AG04449 (cell line): ENCODE data around the gene KRT16.

Experiments
- CTCF ChIA-PET: fragments of 350-600 bp; formaldehyde crosslinking; extraction: SDS; loops from one replicate; lab custom pipeline; 2021; ENCODE audit warnings: antibody characterized with exemption; lab: Yijun Ruan, JAX
- POLR2A ChIA-PET: fragments of 400-600, 350-600 bp; formaldehyde crosslinking; extraction: SDS; loops from one replicate; lab custom pipeline; 2020; ENCODE audit warnings: antibody characterized with exemption, inconsistent platforms; lab: Yijun Ruan, JAX
- DNase-seq: peaks from one replicate; pipeline ENCODE4 v3.0.0-alpha.2; 2010; ENCODE audit warnings: low read depth, low spot score
- H3K4me3 ChIP-seq: 2 replicates; pipeline ENCODE4 v1.5.1; 2011; ENCODE audit warnings: low read depth, mild to moderate bottlenecking, control low read depth, low read length
- TF ChIP-seq, protein P1 (sequence below): IDR thresholded peaks from one replicate; pipeline ENCODE4 v1.5.1; 2011; ENCODE audit warnings: mild to moderate bottlenecking, moderate library complexity, low read length, control low read depth, inconsistent platforms; ENCODE audit not compliant: insufficient read depth; ENCODE audit errors: missing control alignments

KRT16 gene

DNA sequence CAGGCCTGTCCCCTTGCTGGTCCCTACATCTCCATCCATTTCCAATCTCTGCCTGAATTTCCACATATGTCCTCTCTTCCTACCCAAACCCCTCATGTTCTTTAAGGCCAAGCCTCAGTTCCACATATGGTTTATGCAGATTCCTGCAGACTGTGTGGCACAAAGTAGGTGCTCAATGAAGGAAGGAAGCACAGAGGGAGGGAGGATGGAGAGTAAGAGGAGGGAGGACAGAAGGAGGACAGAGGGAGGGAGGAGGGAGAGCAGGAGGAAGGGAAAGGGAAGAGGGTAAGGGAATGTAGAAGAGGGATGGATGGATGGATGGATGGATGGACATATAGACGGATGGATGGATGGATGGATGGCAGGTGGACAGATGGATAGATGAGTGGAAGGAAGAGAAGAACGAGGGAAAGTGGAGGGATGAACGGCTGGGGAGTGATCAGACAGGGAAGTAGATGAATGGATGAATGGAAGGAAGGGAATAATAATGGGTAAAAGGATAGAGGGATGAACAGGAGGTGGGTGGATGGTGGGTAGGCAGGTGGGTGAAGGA is 18.1 kb downstream of the KRT16 start:
- no peak for DNase-seq
- ChIA-PET CTCF (interaction anchor here (1.3 to 6.5 kb wide), 4 partner anchors 8 to 54 kb away, joined by 3 to 32 read pairs (median 14); no protein-coding TSS in a partner anchor), POLR2A (no interaction called here)
- no peak overlapping the region for H3K4me3 ChIP-seq
- TF ChIP-seq, protein P1, sequence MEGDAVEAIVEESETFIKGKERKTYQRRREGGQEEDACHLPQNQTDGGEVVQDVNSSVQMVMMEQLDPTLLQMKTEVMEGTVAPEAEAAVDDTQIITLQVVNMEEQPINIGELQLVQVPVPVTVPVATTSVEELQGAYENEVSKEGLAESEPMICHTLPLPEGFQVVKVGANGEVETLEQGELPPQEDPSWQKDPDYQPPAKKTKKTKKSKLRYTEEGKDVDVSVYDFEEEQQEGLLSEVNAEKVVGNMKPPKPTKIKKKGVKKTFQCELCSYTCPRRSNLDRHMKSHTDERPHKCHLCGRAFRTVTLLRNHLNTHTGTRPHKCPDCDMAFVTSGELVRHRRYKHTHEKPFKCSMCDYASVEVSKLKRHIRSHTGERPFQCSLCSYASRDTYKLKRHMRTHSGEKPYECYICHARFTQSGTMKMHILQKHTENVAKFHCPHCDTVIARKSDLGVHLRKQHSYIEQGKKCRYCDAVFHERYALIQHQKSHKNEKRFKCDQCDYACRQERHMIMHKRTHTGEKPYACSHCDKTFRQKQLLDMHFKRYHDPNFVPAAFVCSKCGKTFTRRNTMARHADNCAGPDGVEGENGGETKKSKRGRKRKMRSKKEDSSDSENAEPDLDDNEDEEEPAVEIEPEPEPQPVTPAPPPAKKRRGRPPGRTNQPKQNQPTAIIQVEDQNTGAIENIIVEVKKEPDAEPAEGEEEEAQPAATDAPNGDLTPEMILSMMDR: no peak

DNA sequence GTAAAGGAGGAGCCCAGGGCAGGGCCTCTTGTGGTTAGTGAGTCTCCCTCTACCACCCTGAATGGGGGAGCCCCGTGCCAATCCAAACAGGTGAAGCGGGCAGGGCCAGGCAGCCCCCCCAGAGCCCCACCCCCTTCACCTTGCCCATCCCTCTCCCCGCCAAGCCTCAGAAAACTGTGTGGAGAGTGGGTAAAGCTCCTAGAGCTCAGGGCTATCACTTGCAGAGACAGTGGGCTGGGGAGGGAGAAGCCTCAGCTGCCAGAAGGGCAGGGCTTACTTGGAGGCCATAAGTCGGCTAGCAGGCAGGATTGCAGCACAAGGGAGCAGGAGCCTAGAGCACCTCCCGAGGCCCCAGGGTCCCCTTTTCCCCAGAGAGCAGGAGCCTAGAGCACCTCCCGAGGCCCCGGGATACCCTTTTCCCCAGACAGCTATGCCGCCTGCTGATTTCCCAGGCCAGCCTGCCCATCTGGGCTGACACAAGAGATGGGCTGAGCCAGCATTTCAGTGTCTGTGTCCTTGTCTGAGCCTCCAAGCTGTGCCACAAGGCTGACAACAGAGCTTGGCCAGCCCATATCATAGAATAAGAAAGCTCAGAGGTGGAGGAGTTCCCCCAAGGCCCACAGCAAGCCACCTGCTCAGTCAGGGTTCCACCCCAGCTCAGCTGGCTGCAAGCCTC is 19.1 kb downstream of the KRT16 start:
- TF ChIP-seq, protein P1: no peak
- ChIA-PET POLR2A (no interaction called here), CTCF (interaction anchor here (1.3 to 6.5 kb wide), 5 partner anchors 9 to 55 kb away, joined by 3 to 32 read pairs (median 12); no protein-coding TSS in a partner anchor)
- no peak for DNase-seq
- H3K4me3 ChIP-seq: no peak overlapping the region

DNA sequence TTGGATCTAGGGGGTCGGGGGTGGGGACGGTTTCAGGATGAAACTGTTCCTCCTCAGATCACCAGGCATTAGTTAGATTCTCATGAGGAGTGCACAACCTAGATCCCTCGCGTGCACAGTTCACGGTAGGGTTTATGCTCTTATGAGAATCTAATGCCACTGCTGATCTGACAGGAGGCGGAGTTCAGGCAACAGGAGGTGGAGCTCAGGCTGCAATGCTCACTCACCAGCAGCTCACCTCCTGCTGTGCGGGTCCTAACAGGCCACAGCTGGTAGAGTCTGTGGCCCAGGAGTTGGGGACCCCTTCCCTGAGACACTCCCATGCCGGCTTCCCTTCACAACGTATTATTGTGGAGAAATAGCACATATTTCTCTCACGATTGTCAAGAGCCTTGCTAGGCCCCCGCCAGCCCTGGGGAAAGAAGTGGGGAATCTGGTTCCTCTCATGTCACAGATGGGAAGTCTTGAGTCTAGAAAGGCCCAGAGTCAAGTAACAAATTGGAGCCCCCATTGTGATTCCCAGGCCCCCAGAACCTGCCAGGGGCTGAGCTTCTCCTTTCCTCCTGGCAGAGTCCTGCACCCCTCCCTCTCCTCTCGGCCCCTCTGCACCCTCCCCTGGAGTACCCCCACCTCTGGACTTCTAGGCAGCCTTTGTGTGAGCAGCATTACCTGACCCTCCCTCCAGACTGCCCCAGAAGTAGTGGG is 19.8 kb downstream of the KRT16 start:
- CTCF ChIA-PET: interaction anchor here (1.6 to 6.5 kb wide), 4 partner anchors 11 to 55 kb away, joined by 7 to 32 read pairs (median 18); no protein-coding TSS in a partner anchor
- no peak for DNase-seq
- TF ChIP-seq, protein P1: no peak
- no peak overlapping the region for H3K4me3 ChIP-seq
- POLR2A ChIA-PET: no interaction called here

DNA sequence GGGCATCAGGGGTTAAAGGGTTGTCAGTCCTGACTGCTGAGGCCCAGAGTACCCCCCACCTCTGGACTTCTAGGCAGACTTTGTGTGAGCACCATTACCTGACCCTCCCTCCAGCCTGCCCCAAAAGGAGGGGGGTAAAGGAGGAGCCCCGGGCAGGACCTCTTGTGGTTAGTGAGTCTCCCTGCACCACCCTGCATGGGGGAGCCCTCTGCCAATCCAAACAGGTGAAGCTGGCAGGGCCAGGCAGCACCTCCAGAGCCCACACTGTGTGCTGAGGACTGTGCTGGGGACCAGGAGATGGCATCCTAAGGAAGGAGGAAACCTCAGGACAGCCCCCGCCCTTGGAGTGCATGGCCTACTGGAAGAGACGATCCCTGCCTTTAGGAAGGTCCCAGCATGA is 23.3 kb downstream of the KRT16 start:
- POLR2A ChIA-PET: no interaction called here

DNA sequence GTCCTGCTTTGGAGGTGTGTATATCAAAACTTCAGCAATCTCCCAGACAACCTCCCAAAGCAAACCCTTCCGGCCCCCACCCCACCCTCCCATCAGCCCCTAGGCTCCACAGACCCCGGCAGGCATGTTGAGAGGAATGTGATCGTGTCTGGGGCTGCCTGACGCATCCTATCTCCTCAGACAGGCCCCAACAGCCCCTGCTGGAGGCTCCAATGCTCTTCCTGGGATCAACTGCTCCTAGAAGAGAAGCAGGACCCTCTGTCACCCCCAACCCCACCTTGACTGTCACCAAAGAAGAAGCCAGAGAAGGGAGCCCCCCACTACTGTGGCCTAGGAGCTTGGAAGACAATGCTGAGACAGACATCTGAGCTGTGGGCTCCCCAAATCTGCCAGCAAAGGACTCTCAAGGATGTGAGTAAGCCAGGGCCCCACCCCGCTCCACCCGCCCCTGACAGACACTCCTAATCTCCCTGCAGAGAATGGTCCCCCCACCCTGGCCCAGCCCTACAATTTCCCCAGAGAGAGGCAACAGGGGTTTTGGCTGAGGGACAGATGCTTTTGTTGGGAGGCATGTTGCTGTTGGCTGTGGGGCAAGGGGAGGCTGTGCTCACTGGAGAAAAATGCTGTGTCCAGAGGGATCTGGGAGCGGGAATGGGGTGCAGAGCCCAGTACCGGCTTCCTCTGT is 24.3 kb downstream of the KRT16 start:
- TF ChIP-seq, protein P1: no peak
- no peak overlapping the region for H3K4me3 ChIP-seq
- CTCF ChIA-PET: interaction anchor here (0.7 kb wide), 1 partner anchor 60 kb away, joined by 4 read pairs; no protein-coding TSS in a partner anchor
- no peak for DNase-seq
- POLR2A ChIA-PET: no interaction called here

More for the DNA sequence above, 23.3 kb downstream of the KRT16 start:
- DNase-seq: no peak
- TF ChIP-seq, protein P1: no peak
- CTCF ChIA-PET: no interaction called here
- no peak overlapping the region for H3K4me3 ChIP-seq
